ENCODE data around the gene TRABD.
"Not testable (repeated sequence)": the region's sequence is repeated elsewhere in the genome, so short reads cannot be mapped to it uniquely, and the experiment has no call there.

The TRABD gene

GRCh38 chr22:50185375-50186087 is at the start of gene TRABD:
TRABD (plus strand) TSS chr22:50185913; CDS start chr22:50193061, 7,148 bp downstream.
- no peak for DNase-seq (ENCODE audit: low read depth)

- no peak for DNase-seq (ENCODE audit: low read depth)
Measured at GRCh38 chr22:50136581-50137015, 49.1 kb upstream of the TRABD start.

GRCh38 chr22:50137277-50137676 is 48.4 kb upstream of the TRABD start:
- not testable (repeated sequence) for DNase-seq (ENCODE audit: low read depth)

GRCh38 chr22:50138041-50138440 is 47.7 kb upstream of the TRABD start:
- no peak for DNase-seq (ENCODE audit: low read depth)

GRCh38 chr22:50138988-50139387 is 46.7 kb upstream of the TRABD start:
- no peak for DNase-seq (ENCODE audit: low read depth)

- no peak for DNase-seq (ENCODE audit: low read depth)
Measured at GRCh38 chr22:50139843-50140415, 45.8 kb upstream of the TRABD start.

GRCh38 chr22:50140615-50141014 is 45.1 kb upstream of the TRABD start:
- no peak for DNase-seq (ENCODE audit: low read depth)

GRCh38 chr22:50141462-50141861 is 44.3 kb upstream of the TRABD start:
- DNase-seq (ENCODE audit: low read depth), result no peak

- DNase-seq (ENCODE audit: low read depth), result no peak
Measured at GRCh38 chr22:50141891-50142363, 43.8 kb upstream of the TRABD start.

GRCh38 chr22:50143096-50143495 is 42.6 kb upstream of the TRABD start:
- no peak for DNase-seq (ENCODE audit: low read depth)

- no peak for DNase-seq (ENCODE audit: low read depth)
Measured at GRCh38 chr22:50144005-50144614, 41.6 kb upstream of the TRABD start.

GRCh38 chr22:50145721-50146438 is 39.8 kb upstream of the TRABD start:
- DNase-seq (ENCODE audit: low read depth), result no peak

- DNase-seq (ENCODE audit: low read depth), result no peak
Measured at GRCh38 chr22:50146439-50147238, 39.1 kb upstream of the TRABD start.

GRCh38 chr22:50147258-50148165 is 38.2 kb upstream of the TRABD start:
- not testable (repeated sequence) for DNase-seq (ENCODE audit: low read depth)

- no peak for DNase-seq (ENCODE audit: low read depth)
Measured at GRCh38 chr22:50148166-50148500, 37.6 kb upstream of the TRABD start.

- DNase-seq (ENCODE audit: low read depth), result no peak
Measured at GRCh38 chr22:50148991-50149721, 36.6 kb upstream of the TRABD start.

GRCh38 chr22:50150161-50151129 is 35.3 kb upstream of the TRABD start:
- DNase-seq (ENCODE audit: low read depth), result no peak

GRCh38 chr22:50151571-50152537 is 33.9 kb upstream of the TRABD start:
- no peak for DNase-seq (ENCODE audit: low read depth)
